ENCODE data around the gene GRSF1. TPM values are rescaled to one million over a fixed set of nuclear protein-coding genes. Genes with fewer than 3 reads are reported as not detected.

GRSF1 gene
- total RNA-seq, 1 donor: 79.3 TPM

DNA sequence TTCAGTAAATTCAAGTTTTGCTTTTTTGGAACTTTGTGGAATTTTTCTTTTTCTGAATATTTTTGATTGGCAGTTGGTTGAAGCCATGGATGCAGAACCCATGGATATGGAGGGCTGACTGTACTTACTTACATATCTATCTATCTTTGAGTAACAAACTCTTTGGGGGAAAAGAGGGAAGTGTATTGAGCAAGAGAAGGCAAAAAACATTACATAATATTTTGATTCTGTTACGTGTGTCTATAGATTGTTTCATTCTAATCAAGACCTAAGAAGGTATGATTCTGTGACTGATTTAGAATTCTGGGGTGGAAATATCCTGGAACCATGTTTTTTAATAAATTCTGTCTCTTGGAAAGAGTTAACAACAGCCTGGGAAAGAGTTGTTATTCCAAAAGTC lies 31.5 kb downstream of the GRSF1 start:
- Histone ChIP-seq H3K9me3 (ENCODE audit: low read depth, low read length) (no peaks in the 10 kb centered on the region), H3K27me3 (ENCODE audit: insufficient read depth, low read length) (no peaks in the 10 kb centered on the region), H3K4me1 (ENCODE audit: insufficient read depth, low read length) (no peaks in the 10 kb centered on the region), H3K4me2 (ENCODE audit: insufficient read depth, low read length) (no peak overlapping the region), H2AFZ (ENCODE audit: low read length) (no peak overlapping the region), H3K4me3 (ENCODE audit: insufficient read depth, low read length) (no peak overlapping the region), H3K36me3 (ENCODE audit: insufficient read depth, low read length) (peaks cover 16% of the 10 kb centered on the region), H3K79me2 (ENCODE audit: insufficient read depth, low read length) (no peaks in the 10 kb centered on the region), H4K20me1 (ENCODE audit: insufficient read depth, low read length) (no peaks in the 10 kb centered on the region), H3K27ac (ENCODE audit: low read depth, low read length) (no peak overlapping the region)
- no peak for DNase-seq (ENCODE audit: insufficient read length, low spot score, missing footprints)
- TF ChIP-seq, protein P1, sequence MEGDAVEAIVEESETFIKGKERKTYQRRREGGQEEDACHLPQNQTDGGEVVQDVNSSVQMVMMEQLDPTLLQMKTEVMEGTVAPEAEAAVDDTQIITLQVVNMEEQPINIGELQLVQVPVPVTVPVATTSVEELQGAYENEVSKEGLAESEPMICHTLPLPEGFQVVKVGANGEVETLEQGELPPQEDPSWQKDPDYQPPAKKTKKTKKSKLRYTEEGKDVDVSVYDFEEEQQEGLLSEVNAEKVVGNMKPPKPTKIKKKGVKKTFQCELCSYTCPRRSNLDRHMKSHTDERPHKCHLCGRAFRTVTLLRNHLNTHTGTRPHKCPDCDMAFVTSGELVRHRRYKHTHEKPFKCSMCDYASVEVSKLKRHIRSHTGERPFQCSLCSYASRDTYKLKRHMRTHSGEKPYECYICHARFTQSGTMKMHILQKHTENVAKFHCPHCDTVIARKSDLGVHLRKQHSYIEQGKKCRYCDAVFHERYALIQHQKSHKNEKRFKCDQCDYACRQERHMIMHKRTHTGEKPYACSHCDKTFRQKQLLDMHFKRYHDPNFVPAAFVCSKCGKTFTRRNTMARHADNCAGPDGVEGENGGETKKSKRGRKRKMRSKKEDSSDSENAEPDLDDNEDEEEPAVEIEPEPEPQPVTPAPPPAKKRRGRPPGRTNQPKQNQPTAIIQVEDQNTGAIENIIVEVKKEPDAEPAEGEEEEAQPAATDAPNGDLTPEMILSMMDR (IDR thresholded peaks at IDR 0.05; ENCODE audit: extremely low read depth, low read depth, low read length): no peak

DNA sequence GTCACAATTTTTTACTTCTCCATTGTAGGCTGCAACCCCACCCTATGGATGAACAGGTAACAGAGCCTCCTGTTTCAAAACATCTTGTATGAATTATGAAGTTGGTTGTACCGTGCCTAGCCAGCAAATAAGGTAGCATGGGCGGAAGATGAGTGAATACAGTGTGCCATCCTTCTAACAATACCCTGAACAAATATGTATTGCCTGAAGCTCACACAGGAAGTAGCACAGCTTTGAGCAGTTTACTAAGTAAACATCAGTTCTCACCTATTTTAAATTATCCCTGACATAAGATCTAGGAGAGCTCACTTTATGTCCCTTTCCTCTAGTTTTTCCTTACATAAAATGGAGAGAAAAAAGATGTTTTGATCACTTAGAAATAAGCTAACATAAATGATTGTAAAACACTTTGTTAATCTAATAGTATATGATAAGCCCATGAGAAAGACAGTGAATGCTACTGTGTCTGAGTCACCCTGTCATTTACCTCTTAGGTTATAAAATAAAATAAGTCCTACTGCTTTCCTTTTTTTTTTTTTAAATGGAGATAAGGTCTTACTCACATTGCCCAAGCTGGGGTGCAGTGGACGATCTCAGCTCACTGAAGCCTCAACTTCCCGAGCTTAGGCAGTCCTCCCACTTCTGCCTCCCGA lies 36.6 kb downstream of the GRSF1 start:
- TF ChIP-seq, protein P1 (IDR thresholded peaks at IDR 0.05; ENCODE audit: extremely low read depth, low read depth, low read length): no peak
- no peak overlapping the region for H3K4me2 ChIP-seq (ENCODE audit: insufficient read depth, low read length)
- H3K4me3 ChIP-seq (ENCODE audit: insufficient read depth, low read length): no peak overlapping the region
- no peaks in the 10 kb centered on the region for H3K79me2 ChIP-seq (ENCODE audit: insufficient read depth, low read length)
- H3K27me3 ChIP-seq (ENCODE audit: insufficient read depth, low read length): no peaks in the 10 kb centered on the region
- H3K36me3 ChIP-seq (ENCODE audit: insufficient read depth, low read length): peaks cover 33% of the 10 kb centered on the region
- H3K9me3 ChIP-seq (ENCODE audit: low read depth, low read length): no peaks in the 10 kb centered on the region
- no peaks in the 10 kb centered on the region for H3K4me1 ChIP-seq (ENCODE audit: insufficient read depth, low read length)
- no peak overlapping the region for H3K27ac ChIP-seq (ENCODE audit: low read depth, low read length)
- H4K20me1 ChIP-seq (ENCODE audit: insufficient read depth, low read length): no peaks in the 10 kb centered on the region
- no peak overlapping the region for H2AFZ ChIP-seq (ENCODE audit: low read length)
- DNase-seq (ENCODE audit: insufficient read length, low spot score, missing footprints): no peak

DNA sequence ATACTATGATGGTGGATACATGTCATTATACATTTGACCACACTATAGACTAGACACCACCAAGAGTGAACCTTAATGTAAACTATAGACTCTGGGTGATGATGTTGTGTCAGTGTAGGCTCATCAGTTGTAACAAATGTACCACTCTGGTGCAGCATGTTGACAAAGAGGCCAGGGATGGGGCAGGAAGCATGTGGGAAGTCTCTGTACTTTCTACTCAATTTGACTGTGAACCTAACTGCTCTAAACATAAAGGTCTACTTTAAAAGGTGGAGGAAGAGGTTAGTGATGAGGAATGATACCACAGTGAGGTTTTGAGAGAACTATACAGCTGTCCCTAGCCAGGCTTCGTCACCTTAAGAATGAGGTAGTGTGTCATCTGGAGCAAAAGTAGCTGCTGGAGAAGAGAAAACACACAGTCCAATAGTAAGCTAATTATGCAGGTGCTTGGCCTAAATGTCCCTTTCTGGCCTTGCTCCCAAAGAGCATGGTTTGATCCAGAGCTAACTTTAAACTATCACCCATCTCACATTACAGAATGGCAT lies 38.4 kb downstream of the GRSF1 start:
- no peaks in the 10 kb centered on the region for H3K79me2 ChIP-seq (ENCODE audit: insufficient read depth, low read length)
- TF ChIP-seq, protein P1 (IDR thresholded peaks at IDR 0.05; ENCODE audit: extremely low read depth, low read depth, low read length): no peak

DNA sequence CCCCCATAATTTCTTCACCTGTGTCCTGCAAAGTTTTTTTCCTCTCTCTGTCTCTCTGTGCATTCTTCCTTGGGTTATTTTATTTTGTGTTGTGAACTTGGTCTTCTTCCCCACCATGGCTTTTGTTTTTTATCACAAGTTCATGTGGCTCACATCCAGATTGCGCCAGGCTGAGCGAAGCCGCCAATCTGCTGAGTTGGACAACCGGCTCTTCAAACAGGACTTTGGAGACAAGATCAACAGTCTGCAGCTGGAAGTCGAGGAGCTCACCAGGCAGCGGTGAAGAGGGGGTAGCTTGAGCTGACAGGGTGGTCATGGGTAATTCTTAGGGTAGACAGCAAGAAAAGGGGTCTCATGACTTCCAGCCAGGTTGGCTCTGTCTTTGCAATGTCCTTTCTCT lies 46.1 kb downstream of the GRSF1 start:
- Histone ChIP-seq H3K4me1 (ENCODE audit: insufficient read depth, low read length) (peaks cover 2% of the 10 kb centered on the region), H3K4me3 (ENCODE audit: insufficient read depth, low read length) (no peak overlapping the region), H3K27ac (ENCODE audit: low read depth, low read length) (no peak overlapping the region), H4K20me1 (ENCODE audit: insufficient read depth, low read length) (no peaks in the 10 kb centered on the region), H3K36me3 (ENCODE audit: insufficient read depth, low read length) (peaks cover 59% of the 10 kb centered on the region), H3K4me2 (ENCODE audit: insufficient read depth, low read length) (no peak overlapping the region), H3K9me3 (ENCODE audit: low read depth, low read length) (no peaks in the 10 kb centered on the region), H3K79me2 (ENCODE audit: insufficient read depth, low read length) (no peaks in the 10 kb centered on the region), H3K27me3 (ENCODE audit: insufficient read depth, low read length) (no peaks in the 10 kb centered on the region), H2AFZ (ENCODE audit: low read length) (no peak overlapping the region)
- TF ChIP-seq, protein P1 (IDR thresholded peaks at IDR 0.05; ENCODE audit: extremely low read depth, low read depth, low read length): no peak
- no peak for DNase-seq (ENCODE audit: insufficient read length, low spot score, missing footprints)

More for the DNA sequence above, 38.4 kb downstream of the GRSF1 start:
- H4K20me1 ChIP-seq (ENCODE audit: insufficient read depth, low read length): no peaks in the 10 kb centered on the region
- H3K27ac ChIP-seq (ENCODE audit: low read depth, low read length): no peak overlapping the region
- no peaks in the 10 kb centered on the region for H3K9me3 ChIP-seq (ENCODE audit: low read depth, low read length)
- H3K36me3 ChIP-seq (ENCODE audit: insufficient read depth, low read length): peaks cover 37% of the 10 kb centered on the region
- H3K4me3 ChIP-seq (ENCODE audit: insufficient read depth, low read length): no peak overlapping the region
- no peaks in the 10 kb centered on the region for H3K27me3 ChIP-seq (ENCODE audit: insufficient read depth, low read length)
- DNase-seq (ENCODE audit: insufficient read length, low spot score, missing footprints): no peak
- H3K4me2 ChIP-seq (ENCODE audit: insufficient read depth, low read length): no peak overlapping the region
- H3K4me1 ChIP-seq (ENCODE audit: insufficient read depth, low read length): no peaks in the 10 kb centered on the region
- H2AFZ ChIP-seq (ENCODE audit: low read length): no peak overlapping the region
